HepG2 (cell line): ENCODE data around the gene CTSV.
"Not testable (repeated sequence)": the region's sequence is repeated elsewhere in the genome, so short reads cannot be mapped to it uniquely, and the experiment has no call there.

Experiments
- ESRRA ChIP-seq: sonication (generic); formaldehyde crosslinking; IDR thresholded peaks from 2 replicates; pipeline ENCODE4 v1.5.1; 2020; ENCODE audit warnings: mild to moderate bottlenecking, low read depth, missing genetic modification reagents
- ZBTB21 ChIP-seq: sonication (generic); formaldehyde crosslinking; IDR thresholded peaks from 2 replicates; pipeline ENCODE4 v1.4.0; 2020; ENCODE audit warnings: missing genetic modification reagents
- ZNF556 ChIP-seq: sonication (generic); formaldehyde crosslinking; IDR thresholded peaks from 2 replicates; pipeline ENCODE4 v1.4.0; 2020; ENCODE audit warnings: mild to moderate bottlenecking, missing genetic modification reagents, borderline replicate concordance
- TF ChIP-seq, protein P1 (sequence below): sonication (generic); formaldehyde crosslinking; IDR thresholded peaks from 2 replicates; pipeline ENCODE4 v1.4.0; 2020; ENCODE audit warnings: missing genetic modification reagents
- TF ChIP-seq, protein P2 (sequence below): sonication (generic); formaldehyde crosslinking; IDR thresholded peaks from 2 replicates; pipeline ENCODE4 v1.8.1; 2022; ENCODE audit warnings: low read depth, mild to moderate bottlenecking, missing genetic modification reagents
- TF ChIP-seq, protein P3 (sequence below): sonication (generic); formaldehyde crosslinking; IDR thresholded peaks from 2 replicates; pipeline ENCODE4 v1.5.0; 2020; ENCODE audit warnings: mild to moderate bottlenecking, low read depth, missing genetic modification reagents, borderline replicate concordance
- TF ChIP-seq, protein P4 (sequence below): sonication (generic); formaldehyde crosslinking; IDR thresholded peaks from 2 replicates; pipeline ENCODE4 v1.5.0; 2020; ENCODE audit warnings: mild to moderate bottlenecking, missing genetic modification reagents, moderate library complexity
- TF ChIP-seq, protein P5 (sequence below): IDR thresholded peaks from 2 replicates; pipeline ENCODE4 v1.4.0; 2020; ENCODE audit warnings: mild to moderate bottlenecking, missing genetic modification reagents

DNA sequence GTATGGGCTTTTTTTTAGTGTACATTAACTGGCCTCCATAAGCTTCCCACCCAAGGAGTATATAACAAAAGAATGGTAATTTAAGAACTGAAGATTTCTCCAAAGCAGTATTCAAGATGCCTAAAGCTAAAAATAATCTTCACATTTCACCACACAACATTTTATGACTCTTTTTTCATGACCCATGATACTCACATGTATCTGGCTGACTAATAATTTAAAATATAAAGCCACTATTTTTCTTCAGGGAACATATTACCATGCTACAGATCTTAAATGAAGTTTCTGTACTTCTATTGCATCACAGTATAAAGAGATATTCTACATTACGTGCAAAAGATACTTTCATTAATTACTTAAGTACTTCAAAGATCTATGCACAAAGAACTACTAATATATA, 39.2 kb downstream of the CTSV start:
- TF ChIP-seq, protein P1, sequence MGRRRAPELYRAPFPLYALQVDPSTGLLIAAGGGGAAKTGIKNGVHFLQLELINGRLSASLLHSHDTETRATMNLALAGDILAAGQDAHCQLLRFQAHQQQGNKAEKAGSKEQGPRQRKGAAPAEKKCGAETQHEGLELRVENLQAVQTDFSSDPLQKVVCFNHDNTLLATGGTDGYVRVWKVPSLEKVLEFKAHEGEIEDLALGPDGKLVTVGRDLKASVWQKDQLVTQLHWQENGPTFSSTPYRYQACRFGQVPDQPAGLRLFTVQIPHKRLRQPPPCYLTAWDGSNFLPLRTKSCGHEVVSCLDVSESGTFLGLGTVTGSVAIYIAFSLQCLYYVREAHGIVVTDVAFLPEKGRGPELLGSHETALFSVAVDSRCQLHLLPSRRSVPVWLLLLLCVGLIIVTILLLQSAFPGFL = not testable (repeated sequence)
- TF ChIP-seq, protein P2, sequence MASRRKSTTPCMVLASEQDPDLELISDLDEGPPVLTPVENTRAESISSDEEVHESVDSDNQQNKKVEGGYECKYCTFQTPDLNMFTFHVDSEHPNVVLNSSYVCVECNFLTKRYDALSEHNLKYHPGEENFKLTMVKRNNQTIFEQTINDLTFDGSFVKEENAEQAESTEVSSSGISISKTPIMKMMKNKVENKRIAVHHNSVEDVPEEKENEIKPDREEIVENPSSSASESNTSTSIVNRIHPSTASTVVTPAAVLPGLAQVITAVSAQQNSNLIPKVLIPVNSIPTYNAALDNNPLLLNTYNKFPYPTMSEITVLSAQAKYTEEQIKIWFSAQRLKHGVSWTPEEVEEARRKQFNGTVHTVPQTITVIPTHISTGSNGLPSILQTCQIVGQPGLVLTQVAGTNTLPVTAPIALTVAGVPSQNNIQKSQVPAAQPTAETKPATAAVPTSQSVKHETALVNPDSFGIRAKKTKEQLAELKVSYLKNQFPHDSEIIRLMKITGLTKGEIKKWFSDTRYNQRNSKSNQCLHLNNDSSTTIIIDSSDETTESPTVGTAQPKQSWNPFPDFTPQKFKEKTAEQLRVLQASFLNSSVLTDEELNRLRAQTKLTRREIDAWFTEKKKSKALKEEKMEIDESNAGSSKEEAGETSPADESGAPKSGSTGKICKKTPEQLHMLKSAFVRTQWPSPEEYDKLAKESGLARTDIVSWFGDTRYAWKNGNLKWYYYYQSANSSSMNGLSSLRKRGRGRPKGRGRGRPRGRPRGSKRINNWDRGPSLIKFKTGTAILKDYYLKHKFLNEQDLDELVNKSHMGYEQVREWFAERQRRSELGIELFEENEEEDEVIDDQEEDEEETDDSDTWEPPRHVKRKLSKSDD = not testable (repeated sequence)
- TF ChIP-seq ESRRA, ZNF556, ZBTB21 (CRISPR knock-in tag): not testable (repeated sequence)
- TF ChIP-seq, protein P3, sequence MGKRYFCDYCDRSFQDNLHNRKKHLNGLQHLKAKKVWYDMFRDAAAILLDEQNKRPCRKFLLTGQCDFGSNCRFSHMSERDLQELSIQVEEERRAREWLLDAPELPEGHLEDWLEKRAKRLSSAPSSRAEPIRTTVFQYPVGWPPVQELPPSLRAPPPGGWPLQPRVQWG = not testable (repeated sequence)
- TF ChIP-seq, protein P4, sequence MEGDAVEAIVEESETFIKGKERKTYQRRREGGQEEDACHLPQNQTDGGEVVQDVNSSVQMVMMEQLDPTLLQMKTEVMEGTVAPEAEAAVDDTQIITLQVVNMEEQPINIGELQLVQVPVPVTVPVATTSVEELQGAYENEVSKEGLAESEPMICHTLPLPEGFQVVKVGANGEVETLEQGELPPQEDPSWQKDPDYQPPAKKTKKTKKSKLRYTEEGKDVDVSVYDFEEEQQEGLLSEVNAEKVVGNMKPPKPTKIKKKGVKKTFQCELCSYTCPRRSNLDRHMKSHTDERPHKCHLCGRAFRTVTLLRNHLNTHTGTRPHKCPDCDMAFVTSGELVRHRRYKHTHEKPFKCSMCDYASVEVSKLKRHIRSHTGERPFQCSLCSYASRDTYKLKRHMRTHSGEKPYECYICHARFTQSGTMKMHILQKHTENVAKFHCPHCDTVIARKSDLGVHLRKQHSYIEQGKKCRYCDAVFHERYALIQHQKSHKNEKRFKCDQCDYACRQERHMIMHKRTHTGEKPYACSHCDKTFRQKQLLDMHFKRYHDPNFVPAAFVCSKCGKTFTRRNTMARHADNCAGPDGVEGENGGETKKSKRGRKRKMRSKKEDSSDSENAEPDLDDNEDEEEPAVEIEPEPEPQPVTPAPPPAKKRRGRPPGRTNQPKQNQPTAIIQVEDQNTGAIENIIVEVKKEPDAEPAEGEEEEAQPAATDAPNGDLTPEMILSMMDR = not testable (repeated sequence)
- TF ChIP-seq, protein P5, sequence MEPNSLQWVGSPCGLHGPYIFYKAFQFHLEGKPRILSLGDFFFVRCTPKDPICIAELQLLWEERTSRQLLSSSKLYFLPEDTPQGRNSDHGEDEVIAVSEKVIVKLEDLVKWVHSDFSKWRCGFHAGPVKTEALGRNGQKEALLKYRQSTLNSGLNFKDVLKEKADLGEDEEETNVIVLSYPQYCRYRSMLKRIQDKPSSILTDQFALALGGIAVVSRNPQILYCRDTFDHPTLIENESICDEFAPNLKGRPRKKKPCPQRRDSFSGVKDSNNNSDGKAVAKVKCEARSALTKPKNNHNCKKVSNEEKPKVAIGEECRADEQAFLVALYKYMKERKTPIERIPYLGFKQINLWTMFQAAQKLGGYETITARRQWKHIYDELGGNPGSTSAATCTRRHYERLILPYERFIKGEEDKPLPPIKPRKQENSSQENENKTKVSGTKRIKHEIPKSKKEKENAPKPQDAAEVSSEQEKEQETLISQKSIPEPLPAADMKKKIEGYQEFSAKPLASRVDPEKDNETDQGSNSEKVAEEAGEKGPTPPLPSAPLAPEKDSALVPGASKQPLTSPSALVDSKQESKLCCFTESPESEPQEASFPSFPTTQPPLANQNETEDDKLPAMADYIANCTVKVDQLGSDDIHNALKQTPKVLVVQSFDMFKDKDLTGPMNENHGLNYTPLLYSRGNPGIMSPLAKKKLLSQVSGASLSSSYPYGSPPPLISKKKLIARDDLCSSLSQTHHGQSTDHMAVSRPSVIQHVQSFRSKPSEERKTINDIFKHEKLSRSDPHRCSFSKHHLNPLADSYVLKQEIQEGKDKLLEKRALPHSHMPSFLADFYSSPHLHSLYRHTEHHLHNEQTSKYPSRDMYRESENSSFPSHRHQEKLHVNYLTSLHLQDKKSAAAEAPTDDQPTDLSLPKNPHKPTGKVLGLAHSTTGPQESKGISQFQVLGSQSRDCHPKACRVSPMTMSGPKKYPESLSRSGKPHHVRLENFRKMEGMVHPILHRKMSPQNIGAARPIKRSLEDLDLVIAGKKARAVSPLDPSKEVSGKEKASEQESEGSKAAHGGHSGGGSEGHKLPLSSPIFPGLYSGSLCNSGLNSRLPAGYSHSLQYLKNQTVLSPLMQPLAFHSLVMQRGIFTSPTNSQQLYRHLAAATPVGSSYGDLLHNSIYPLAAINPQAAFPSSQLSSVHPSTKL (CRISPR knock-in tag) = not testable (repeated sequence)
